ENCODE data around the gene GRIA4. TPM values are rescaled to one million over a fixed set of nuclear protein-coding genes. Genes with fewer than 3 reads are reported as not detected.

Gene GRIA4
- total and polyA plus RNA-seq, 2 of the 13 experiments (the other 11 are each of a cell fraction or from before 2014, with no cell fraction given): not detected

DNA sequence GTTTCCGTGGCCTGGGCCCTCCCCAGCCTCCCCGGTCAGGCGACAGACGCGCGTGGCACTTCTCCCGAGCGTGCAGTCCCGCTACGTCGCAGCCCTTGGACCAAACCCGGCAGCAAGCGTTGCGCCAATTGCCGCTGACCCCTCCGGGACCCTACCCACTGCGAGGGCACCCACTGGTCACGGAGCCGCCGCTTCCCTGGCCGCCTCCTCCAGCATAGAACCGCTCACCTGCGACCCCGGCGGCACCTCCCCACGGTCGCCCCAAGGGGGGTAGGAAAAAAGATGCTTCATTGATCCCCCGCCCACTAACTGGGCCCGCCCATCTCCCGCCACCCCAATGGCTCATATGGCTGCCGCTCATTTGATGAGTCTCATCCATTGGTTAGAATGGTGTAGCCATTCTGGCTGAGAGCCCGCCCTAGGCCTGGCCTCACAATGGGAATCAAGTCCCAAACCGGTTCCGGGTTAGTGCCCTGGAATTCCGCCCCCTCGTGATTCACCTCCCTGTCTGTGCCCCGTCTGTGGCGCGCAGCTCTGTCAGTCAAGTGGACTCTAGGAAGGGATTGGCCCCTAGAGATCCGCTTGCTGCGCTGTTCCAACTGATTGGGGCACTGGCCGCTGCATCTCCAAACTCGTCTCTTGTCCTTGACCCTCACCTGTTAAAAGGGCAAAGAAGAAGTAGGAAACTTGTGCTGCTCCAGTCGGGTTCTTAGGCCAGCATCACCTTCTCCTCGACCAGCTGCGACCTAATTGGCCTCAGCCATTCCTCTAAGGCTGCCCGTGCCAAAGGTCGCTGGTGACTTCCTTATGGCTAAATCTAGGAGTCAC lies 412.3 kb downstream of the GRIA4 start, which contains the start of gene MSANTD4 (continued):
- TF ChIP-seq, protein P1, sequence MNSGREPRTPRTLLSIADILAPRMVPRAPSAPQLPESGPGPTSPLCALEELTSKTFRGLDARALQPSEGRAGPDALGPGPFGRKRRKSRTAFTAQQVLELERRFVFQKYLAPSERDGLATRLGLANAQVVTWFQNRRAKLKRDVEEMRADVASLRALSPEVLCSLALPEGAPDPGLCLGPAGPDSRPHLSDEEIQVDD (CRISPR knock-in tag; IDR thresholded peaks at IDR 0.05; ENCODE audit: borderline replicate concordance): no peak
- TF ChIP-seq MEIS1 (CRISPR knock-in tag; IDR thresholded peaks at IDR 0.05; ENCODE audit: borderline replicate concordance) (no peak), ZNF670 (CRISPR knock-in tag; IDR thresholded peaks at IDR 0.05; ENCODE audit: borderline replicate concordance) (no peak), DMAP1 (CRISPR knock-in tag; IDR thresholded peaks at IDR 0.05) (peak; percentile 71; the same call in 1 of the 2 replicates), FOSL1 (CRISPR knock-in tag; IDR thresholded peaks at IDR 0.05; ENCODE audit: borderline replicate concordance) (peak; percentile 64), NR2F6 (IDR thresholded peaks at IDR 0.05) (peak; percentile 88), NR2F6 (CRISPR knock-in tag; IDR thresholded peaks at IDR 0.05) (peak; percentile 89), KLF9 (CRISPR knock-in tag; IDR thresholded peaks at IDR 0.05; ENCODE audit: low read depth) (no peak), ZNF577 (CRISPR knock-in tag; IDR thresholded peaks at IDR 0.05; ENCODE audit: borderline replicate concordance, low read depth) (no peak), ZNF782 (CRISPR knock-in tag; IDR thresholded peaks at IDR 0.05; ENCODE audit: borderline replicate concordance) (no peak), NCOA1 (CRISPR knock-in tag; IDR thresholded peaks at IDR 0.05) (no peak), ZNF264 (CRISPR knock-in tag; IDR thresholded peaks at IDR 0.05) (no peak), PTBP1 (IDR thresholded peaks at IDR 0.05; ENCODE audit: low read depth, low read length, poor library complexity, severe bottlenecking) (no peak), ZNF17 (CRISPR knock-in tag; IDR thresholded peaks at IDR 0.05) (no peak), FOXA3 (CRISPR knock-in tag; IDR thresholded peaks at IDR 0.05) (peak; percentile 6; the same call in 1 of the 2 replicates), HNF4A (CRISPR knock-in tag; IDR thresholded peaks at IDR 0.05) (0 out of 2 replicates have a peak, but pooled peaks have one; percentile 20), ZNF572 (CRISPR knock-in tag; IDR thresholded peaks at IDR 0.05) (no peak), RXRA (CRISPR knock-in tag; IDR thresholded peaks at IDR 0.05) (no peak), POLR2AphosphoS5 (IDR thresholded peaks at IDR 0.05; ENCODE audit: low read depth, low read length) (peak; percentile 53), EED (CRISPR knock-in tag; IDR thresholded peaks at IDR 0.05) (no peak), ZNF841 (CRISPR knock-in tag; IDR thresholded peaks at IDR 0.05; ENCODE audit: borderline replicate concordance) (no peak), ZNF263 (CRISPR knock-in tag; IDR thresholded peaks at IDR 0.05) (no peak), ZNF317 (CRISPR knock-in tag; IDR thresholded peaks at IDR 0.05) (peak; percentile 53; the same call in 1 of the 2 replicates), SKI (IDR thresholded peaks at IDR 0.05; ENCODE audit: partially characterized antibody) (no peak), ZNF737 (CRISPR knock-in tag; IDR thresholded peaks at IDR 0.05; ENCODE audit: borderline replicate concordance) (no peak), HDAC1 (CRISPR knock-in tag; IDR thresholded peaks at IDR 0.05) (peak; percentile 51), PHF5A (CRISPR knock-in tag; IDR thresholded peaks at IDR 0.05; ENCODE audit: low read depth, unreplicated experiment) (no peak), ZNF3 (CRISPR knock-in tag; IDR thresholded peaks at IDR 0.05) (no peak)
- TF ChIP-seq, protein P2, sequence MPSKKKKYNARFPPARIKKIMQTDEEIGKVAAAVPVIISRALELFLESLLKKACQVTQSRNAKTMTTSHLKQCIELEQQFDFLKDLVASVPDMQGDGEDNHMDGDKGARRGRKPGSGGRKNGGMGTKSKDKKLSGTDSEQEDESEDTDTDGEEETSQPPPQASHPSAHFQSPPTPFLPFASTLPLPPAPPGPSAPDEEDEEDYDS (CRISPR knock-in tag; IDR thresholded peaks at IDR 0.05): peak; percentile 59
- TF ChIP-seq, protein P3, sequence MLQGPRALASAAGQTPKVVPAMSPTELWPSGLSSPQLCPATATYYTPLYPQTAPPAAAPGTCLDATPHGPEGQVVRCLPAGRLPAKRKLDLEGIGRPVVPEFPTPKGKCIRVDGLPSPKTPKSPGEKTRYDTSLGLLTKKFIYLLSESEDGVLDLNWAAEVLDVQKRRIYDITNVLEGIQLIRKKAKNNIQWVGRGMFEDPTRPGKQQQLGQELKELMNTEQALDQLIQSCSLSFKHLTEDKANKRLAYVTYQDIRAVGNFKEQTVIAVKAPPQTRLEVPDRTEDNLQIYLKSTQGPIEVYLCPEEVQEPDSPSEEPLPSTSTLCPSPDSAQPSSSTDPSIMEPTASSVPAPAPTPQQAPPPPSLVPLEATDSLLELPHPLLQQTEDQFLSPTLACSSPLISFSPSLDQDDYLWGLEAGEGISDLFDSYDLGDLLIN (CRISPR knock-in tag; IDR thresholded peaks at IDR 0.05; ENCODE audit: borderline replicate concordance): no peak
- TF ChIP-seq, protein P4, sequence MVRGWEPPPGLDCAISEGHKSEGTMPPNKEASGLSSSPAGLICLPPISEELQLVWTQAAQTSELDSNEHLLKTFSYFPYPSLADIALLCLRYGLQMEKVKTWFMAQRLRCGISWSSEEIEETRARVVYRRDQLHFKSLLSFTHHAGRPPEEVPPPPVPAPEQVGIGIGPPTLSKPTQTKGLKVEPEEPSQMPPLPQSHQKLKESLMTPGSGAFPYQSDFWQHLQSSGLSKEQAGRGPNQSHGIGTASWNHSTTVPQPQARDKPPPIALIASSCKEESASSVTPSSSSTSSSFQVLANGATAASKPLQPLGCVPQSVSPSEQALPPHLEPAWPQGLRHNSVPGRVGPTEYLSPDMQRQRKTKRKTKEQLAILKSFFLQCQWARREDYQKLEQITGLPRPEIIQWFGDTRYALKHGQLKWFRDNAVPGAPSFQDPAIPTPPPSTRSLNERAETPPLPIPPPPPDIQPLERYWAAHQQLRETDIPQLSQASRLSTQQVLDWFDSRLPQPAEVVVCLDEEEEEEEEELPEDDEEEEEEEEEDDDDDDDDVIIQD (CRISPR knock-in tag; IDR thresholded peaks at IDR 0.05; ENCODE audit: low read depth): peak; percentile 98
